Coronary artery (tissue), 2 donors: ENCODE results near the gene HIPK1.
"Not testable (repeated sequence)": the region's sequence is repeated elsewhere in the genome, so short reads cannot be mapped to it uniquely, and the experiment has no call there.

Source experiments
- DNase-seq: peaks from one replicate; pipeline ENCODE4 v3.0.0-alpha.2; 2017; ENCODE audit warnings: low spot score
- H3K27ac ChIP-seq, 2 donors: fragments of 200-600 bp; sonication (generic); one replicate each; pipeline ENCODE4 v1.5.1; 2016 to 2019
- H3K4me3 ChIP-seq: fragments of 200-600 bp; sonication (generic); 2 replicates; pipeline ENCODE4 v1.5.1; 2016; ENCODE audit warnings: mild to moderate bottlenecking, moderate library complexity
- CTCF ChIP-seq: fragments of 200-600 bp; sonication (generic); IDR thresholded peaks from one replicate; pipeline ENCODE4 v1.5.1; 2019; ENCODE audit warnings: antibody characterized with exemption

Gene HIPK1

DNA sequence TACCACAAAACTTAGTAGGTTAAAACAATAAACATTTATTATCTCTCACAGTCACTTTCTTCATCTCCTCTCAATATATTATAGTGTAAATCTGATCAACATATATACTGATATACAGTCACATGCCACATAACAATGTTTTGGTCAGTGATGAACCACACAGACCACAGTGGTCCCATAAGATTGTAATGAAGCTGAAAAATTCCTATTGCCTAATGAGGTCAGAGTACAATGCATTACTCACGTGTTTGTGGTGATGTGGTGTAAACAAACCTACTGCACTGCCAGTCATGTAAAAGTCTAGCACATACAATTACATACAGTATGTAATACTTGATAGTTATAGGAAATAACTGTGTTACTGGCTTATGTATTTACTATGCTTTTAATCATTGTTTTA lies 80.3 kb downstream of the HIPK1 start:
- Histone ChIP-seq H3K27ac (no peak overlapping the region), H3K4me3 (no peak overlapping the region)
- DNase-seq: no peak
- no peak for TF ChIP-seq CTCF

GRCh38 chr1:114010433-114011184 lies 81.5 kb downstream of the HIPK1 start:
- TF ChIP-seq CTCF: no peak
- DNase-seq: no peak
- Histone ChIP-seq H3K27ac (no peak overlapping the region), H3K4me3 (no peak overlapping the region)

- TF ChIP-seq CTCF: no peak
- DNase-seq: no peak
- H3K4me3 ChIP-seq: no peak overlapping the region
- H3K27ac ChIP-seq: no peak overlapping the region
Measured at GRCh38 chr1:114011796-114012195, 82.7 kb downstream of the HIPK1 start.

DNA sequence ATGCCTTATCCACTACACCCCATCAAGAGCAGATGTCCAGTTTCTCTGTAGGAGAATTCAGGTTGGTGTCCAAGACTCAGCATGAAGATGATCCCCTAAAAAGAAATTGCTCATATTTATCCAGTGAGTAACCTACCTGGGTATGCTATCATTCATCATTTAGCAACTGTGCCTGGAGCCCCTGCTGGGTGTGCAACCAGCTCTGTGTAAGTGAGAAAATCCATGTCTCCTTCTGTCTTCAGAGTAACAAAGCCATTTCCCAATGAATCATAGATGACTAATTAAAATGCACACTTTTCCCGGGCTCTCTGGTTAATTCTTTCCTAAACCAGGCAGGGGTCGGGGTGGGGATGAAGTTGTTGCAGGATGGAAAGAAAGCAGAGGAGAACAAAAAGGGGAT lies 86.0 kb downstream of the HIPK1 start:
- TF ChIP-seq CTCF: no peak
- H3K4me3 ChIP-seq: no peak overlapping the region
- DNase-seq: no peak
- no peak overlapping the region for H3K27ac ChIP-seq

DNA sequence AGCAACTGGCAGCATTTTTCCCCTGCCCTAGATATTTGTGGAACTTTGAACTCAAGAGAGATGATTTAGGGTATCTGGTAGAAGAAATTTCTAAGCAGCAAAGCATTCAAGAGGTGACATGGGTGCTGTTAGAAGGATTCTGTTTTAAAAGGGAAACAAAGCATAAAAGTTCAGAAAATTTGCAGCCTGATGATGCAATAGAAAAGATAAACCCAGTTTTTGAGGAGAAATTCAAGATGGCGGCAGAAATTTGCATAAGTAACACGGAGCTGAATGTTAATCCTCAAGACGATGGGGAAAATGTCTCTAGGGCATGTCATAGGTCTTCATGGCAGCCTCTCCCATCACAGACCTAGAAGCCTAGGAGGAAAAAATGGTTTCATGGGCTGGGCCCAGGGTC lies 90.6 kb downstream of the HIPK1 start:
- H3K4me3 ChIP-seq, DNase-seq, H3K27ac ChIP-seq: not testable (repeated sequence)

DNA sequence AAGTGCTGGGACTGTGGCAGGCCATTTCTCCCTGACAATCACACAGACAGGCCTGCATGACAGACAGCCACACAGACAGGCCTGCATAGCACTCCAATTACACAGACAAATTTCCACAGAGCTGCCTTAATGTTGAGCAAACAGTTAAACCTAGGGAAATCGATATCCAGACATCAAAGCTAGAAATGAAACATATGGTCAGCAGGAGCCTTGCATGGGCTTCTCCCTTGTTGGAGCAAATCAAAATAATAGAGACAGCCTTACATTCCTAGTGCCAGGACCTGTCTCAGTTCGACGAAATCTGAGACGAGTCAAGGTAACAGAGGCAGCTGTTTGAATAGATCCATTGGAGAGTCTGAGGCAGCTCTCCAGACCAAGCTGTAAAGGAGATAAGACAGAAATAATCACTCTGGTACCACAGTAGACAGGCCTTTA lies 92.6 kb downstream of the HIPK1 start:
- no peak overlapping the region for H3K27ac ChIP-seq
- no peak overlapping the region for H3K4me3 ChIP-seq
- TF ChIP-seq CTCF: no peak
- DNase-seq: no peak

DNA sequence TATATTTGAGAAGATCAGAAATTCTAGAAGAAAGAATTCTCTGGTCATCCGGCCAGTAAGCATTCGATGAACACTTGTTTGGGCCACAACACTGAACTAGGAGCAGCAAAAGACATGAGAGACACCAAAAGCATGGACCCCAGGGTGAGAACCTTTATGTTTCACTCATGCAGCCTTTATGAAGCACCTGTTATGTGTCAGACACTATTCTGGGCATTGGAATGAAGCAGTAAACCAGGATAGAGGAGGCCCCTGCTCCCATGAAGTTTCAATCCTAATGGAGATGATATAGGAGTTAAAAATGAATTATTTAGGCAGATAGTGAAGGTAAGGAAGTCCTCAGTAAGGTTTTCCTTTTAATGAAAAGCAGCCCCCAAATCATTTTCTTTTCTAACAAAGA lies 93.8 kb downstream of the HIPK1 start:
- H3K27ac ChIP-seq: no peak overlapping the region
- TF ChIP-seq CTCF: no peak
- no peak for DNase-seq
- no peak overlapping the region for H3K4me3 ChIP-seq
